MCF 10A (cell line): Measurements from ENCODE around the gene TNFRSF4. TPM values are rescaled to one million over a fixed set of nuclear protein-coding genes. Genes with fewer than 3 reads are reported as not detected.

Source experiments
- BruUV-seq: library from RNA; stranded (reverse); fragments of 400-500 nt; replicated peaks from 2 replicates; lab custom pipeline; 2021; lab: Mats Ljungman, UMichigan
- CTCF ChIA-PET: fragments of 300-600 bp; sonication (Branson Sonifier 250); formaldehyde crosslinking; extraction: SDS; loops from one replicate; lab custom pipeline; 2021; ENCODE audit warnings: antibody characterized with exemption, inconsistent platforms; lab: Yijun Ruan, JAX
- POLR2A ChIA-PET: fragments of 300-600, 350-650 bp; sonication (Branson Sonifier 250); formaldehyde crosslinking; extraction: SDS; loops from one replicate; lab custom pipeline; 2020; ENCODE audit warnings: antibody characterized with exemption, inconsistent platforms; lab: Yijun Ruan, JAX
- DNase-seq: peaks from one replicate; pipeline ENCODE4 v3.0.0-alpha.2; 2018; ENCODE audit not compliant: unreplicated experiment
- H3K27ac Mint-ChIP-seq: one replicate; pipeline ENCODE4 v1.8.0; 2022; ENCODE audit warnings: mild to moderate bottlenecking, low read depth, mixed read lengths; ENCODE audit not compliant: unreplicated experiment
- H3K27me3 Mint-ChIP-seq: one replicate; pipeline ENCODE4 v1.8.0; 2022; ENCODE audit warnings: mixed read lengths; ENCODE audit not compliant: insufficient read depth, unreplicated experiment
- H3K36me3 Mint-ChIP-seq: one replicate; pipeline ENCODE4 v1.8.0; 2022; ENCODE audit warnings: mild to moderate bottlenecking, moderate library complexity, mixed read lengths; ENCODE audit not compliant: insufficient read depth, unreplicated experiment
- H3K4me1 Mint-ChIP-seq: one replicate; pipeline ENCODE4 v1.8.0; 2022; ENCODE audit warnings: mixed read lengths; ENCODE audit not compliant: insufficient read depth, unreplicated experiment
- H3K4me3 Mint-ChIP-seq: one replicate; pipeline ENCODE4 v1.8.0; 2022; ENCODE audit warnings: mild to moderate bottlenecking, moderate library complexity, mixed read lengths; ENCODE audit not compliant: unreplicated experiment
- H3K9me3 Mint-ChIP-seq: one replicate; pipeline ENCODE4 v1.8.0; 2022; ENCODE audit warnings: mixed read lengths; ENCODE audit not compliant: unreplicated experiment
- CTCF ChIP-seq: fragments of 200-600 bp; IDR thresholded peaks from one replicate; pipeline ENCODE4 v1.8.0; 2022; ENCODE audit warnings: antibody characterized with exemption, mild to moderate bottlenecking; ENCODE audit not compliant: unreplicated experiment
- intact Hi-C: fragments of 100-400 bp; cut with micrococcal nuclease; formaldehyde crosslinking; loops from 2 replicates; pipeline ENCODE4 v1.14.1; 2022
- total RNA-seq: library from RNA; stranded (reverse); gene quantifications from 2 replicates; pipeline ENCODE4 v1.2.3, GENCODE V29; 2022

Gene TNFRSF4
- total RNA-seq, 1 experiment from 2014 or later: not detected

GRCh38 chr1:1228187-1228586 is 14.2 kb upstream of the TNFRSF4 start:
- Mint-ChIP-seq H3K27me3 (no peaks in the 10 kb centered on the region), H3K27ac (no peak overlapping the region), H3K36me3 (peaks cover 30% of the 10 kb centered on the region), H3K9me3 (no peaks in the 10 kb centered on the region), H3K4me3 (no peak overlapping the region), H3K4me1 (peaks cover 8% of the 10 kb centered on the region)
- CTCF ChIA-PET: interaction anchor here (1.0 kb wide), 1 partner anchor 104 kb away, joined by 4 read pairs; no protein-coding TSS in a partner anchor
- POLR2A ChIA-PET: interaction anchor here (0.6 kb wide), 1 partner anchor 105 kb away, joined by 3 read pairs; no protein-coding TSS in a partner anchor
- BruUV-seq: no TSS peak
- intact Hi-C loops: no loop called here
- no peak for TF ChIP-seq CTCF
- DNase-seq: no peak

- no TSS peak for BruUV-seq
- Mint-ChIP-seq H3K27me3 (no peaks in the 10 kb centered on the region), H3K4me3 (no peak overlapping the region), H3K36me3 (peaks cover 32% of the 10 kb centered on the region), H3K9me3 (no peaks in the 10 kb centered on the region), H3K27ac (no peak overlapping the region), H3K4me1 (peaks cover 8% of the 10 kb centered on the region)
- TF ChIP-seq CTCF: no peak
- CTCF ChIA-PET: interaction anchor here (1.2 kb wide), 1 partner anchor 107 kb away, joined by 3 read pairs; no protein-coding TSS in a partner anchor
- no peak for DNase-seq
- intact Hi-C loops: no loop called here
- POLR2A ChIA-PET: no interaction called here
These were observed 13.4 kb upstream of the TNFRSF4 start for GRCh38 chr1:1227386-1227785.

- BruUV-seq: no TSS peak
- no peak for TF ChIP-seq CTCF
- intact Hi-C loops: no loop called here
- DNase-seq: no peak
- H3K27ac Mint-ChIP-seq: no peak overlapping the region
- H3K36me3 Mint-ChIP-seq: peaks cover 34% of the 10 kb centered on the region
- H3K9me3 Mint-ChIP-seq: no peaks in the 10 kb centered on the region
- ChIA-PET CTCF (interaction anchor here (1.2 kb wide), 1 partner anchor 106 kb away, joined by 3 read pairs; no protein-coding TSS in a partner anchor), POLR2A (no interaction called here)
- no peaks in the 10 kb centered on the region for H3K27me3 Mint-ChIP-seq
- H3K4me3 Mint-ChIP-seq: no peak overlapping the region
- H3K4me1 Mint-ChIP-seq: peaks cover 8% of the 10 kb centered on the region
These were observed 12.8 kb upstream of the TNFRSF4 start for GRCh38 chr1:1226566-1227362.

GRCh38 chr1:1225913-1226312 is 12.0 kb upstream of the TNFRSF4 start:
- H3K27ac Mint-ChIP-seq: no peak overlapping the region
- CTCF ChIA-PET: interaction anchor here (0.7 to 1.2 kb wide), 2 partner anchors 105 to 212 kb away, joined by 3 read pairs; no protein-coding TSS in a partner anchor

More at GRCh38 chr1:1225913-1226312, 12.0 kb upstream of the TNFRSF4 start:
- Mint-ChIP-seq H3K4me3 (no peak overlapping the region), H3K9me3 (no peaks in the 10 kb centered on the region), H3K4me1 (peaks cover 8% of the 10 kb centered on the region), H3K27me3 (no peaks in the 10 kb centered on the region), H3K36me3 (peaks cover 42% of the 10 kb centered on the region)
- TF ChIP-seq CTCF: no peak
- POLR2A ChIA-PET: no interaction called here
- intact Hi-C loops: no loop called here
- DNase-seq: no peak
- no TSS peak for BruUV-seq
